GM23338 (cell line): ENCODE results near the gene TOX2. TPM values are rescaled to one million over a fixed set of nuclear protein-coding genes. Genes with fewer than 3 reads are reported as not detected.

Experiments
- ATAC-seq: fragments of 200-7000 bp; cut with Tn5 transposase; 3 replicates; pipeline ENCODE4 v1.9.1; 2020
- DNase-seq: peaks from one replicate; pipeline ENCODE4 v3.0.0-alpha.2; 2015; ENCODE audit warnings: low spot score
- H2AFZ ChIP-seq: fragments of 200-600 bp; sonication (generic); 2 replicates; pipeline ENCODE4 v1.8.0; 2016; ENCODE audit warnings: antibody characterized with exemption, mild to moderate bottlenecking, moderate library complexity
- H3F3A ChIP-seq: fragments of 200-600 bp; sonication (generic); replicated peaks from 2 replicates; pipeline ENCODE4 v1.8.0; 2017; ENCODE audit warnings: antibody characterized with exemption, mixed run types, low read depth
- H3K27ac ChIP-seq: fragments of 200-600 bp; sonication (generic); 2 replicates; pipeline ENCODE4 v1.6.1; 2016; ENCODE audit warnings: low read depth
- H3K27me3 ChIP-seq: fragments of 200-600 bp; sonication (generic); 2 replicates; pipeline ENCODE4 v1.8.0; 2016; ENCODE audit warnings: mild to moderate bottlenecking, mixed run types, moderate library complexity; ENCODE audit not compliant: insufficient read depth
- H3K36me3 ChIP-seq: fragments of 200-600 bp; sonication (generic); 2 replicates; pipeline ENCODE4 v1.8.0; 2016; ENCODE audit warnings: mild to moderate bottlenecking; ENCODE audit not compliant: insufficient read depth
- H3K4me1 ChIP-seq: fragments of 200-600 bp; sonication (generic); 2 replicates; pipeline ENCODE4 v1.8.0; 2016; ENCODE audit warnings: mild to moderate bottlenecking, moderate library complexity; ENCODE audit not compliant: insufficient read depth
- H3K4me2 ChIP-seq: fragments of 200-600 bp; sonication (generic); 2 replicates; pipeline ENCODE4 v1.7.1; 2017; ENCODE audit warnings: mixed run types
- H3K4me3 ChIP-seq: fragments of 200-600 bp; sonication (generic); 2 replicates; pipeline ENCODE4 v1.6.1; 2016; ENCODE audit warnings: mixed run types
- H3K79me2 ChIP-seq: fragments of 200-600 bp; sonication (generic); replicated peaks from 2 replicates; pipeline ENCODE4 v1.8.0; 2017; ENCODE audit warnings: mild to moderate bottlenecking; ENCODE audit not compliant: insufficient read depth
- H3K9me2 ChIP-seq: fragments of 200-600 bp; sonication (generic); 2 replicates; pipeline ENCODE4 v1.8.0; 2017; ENCODE audit not compliant: insufficient read depth
- H4K20me1 ChIP-seq: fragments of 200-600 bp; sonication (generic); replicated peaks from 2 replicates; pipeline ENCODE4 v1.8.0; 2017; ENCODE audit warnings: mild to moderate bottlenecking; ENCODE audit not compliant: insufficient read depth
- H3K27ac Mint-ChIP-seq: 2 replicates; pipeline ENCODE4 v1.8.0; 2020; ENCODE audit warnings: inconsistent platforms, mild to moderate bottlenecking, moderate library complexity, mixed read lengths
- H3K27me3 Mint-ChIP-seq: 3 replicates; pipeline ENCODE4 v1.8.0; 2022; ENCODE audit warnings: low read depth, mild to moderate bottlenecking, moderate library complexity, mixed read lengths, inconsistent platforms; ENCODE audit not compliant: insufficient read depth, poor library complexity
- H3K36me3 Mint-ChIP-seq: 3 replicates; pipeline ENCODE4 v1.8.0; 2021; ENCODE audit warnings: low read depth, mild to moderate bottlenecking, inconsistent platforms, moderate library complexity, mixed read lengths
- H3K4me1 Mint-ChIP-seq: 3 replicates; pipeline ENCODE4 v1.8.0; 2020; ENCODE audit warnings: mild to moderate bottlenecking, inconsistent platforms, mixed read lengths
- H3K4me3 Mint-ChIP-seq: 3 replicates; pipeline ENCODE4 v1.8.0; 2021; ENCODE audit warnings: moderate library complexity, mild to moderate bottlenecking, inconsistent platforms, mixed read lengths
- H3K9me3 Mint-ChIP-seq: 3 replicates; pipeline ENCODE4 v1.8.0; 2020; ENCODE audit warnings: moderate library complexity, mild to moderate bottlenecking, inconsistent platforms, mixed read lengths
- CREB1 ChIP-seq: fragments of 250-450 bp; sonication (Bioruptor Pico); IDR thresholded peaks from 2 replicates; pipeline ENCODE4 v1.5.0; 2020; ENCODE audit warnings: low read depth, mild to moderate bottlenecking, moderate library complexity
- CTCF ChIP-seq, 2 experiments: fragments of 200-600 bp in 1 of 2; sonication (generic) in 1 of 2; conservative IDR thresholded peaks; 2 replicates each; pipeline versions ENCODE4 v1.5.1 to v1.6.1; 2016 to 2017; ENCODE audit warnings: antibody characterized with exemption in 2 of 2, low read depth in 2 of 2, mild to moderate bottlenecking in 2 of 2, moderate library complexity in 1 of 2
- ETS1 ChIP-seq: IDR thresholded peaks from 2 replicates; pipeline ENCODE4 v1.6.1; 2016; ENCODE audit warnings: antibody characterized with exemption
- EZH2 ChIP-seq: fragments of 200-600 bp; sonication (generic); IDR thresholded peaks from one replicate; pipeline ENCODE4 v1.8.0; 2017; ENCODE audit warnings: antibody characterized with exemption, mild to moderate bottlenecking, low read depth; ENCODE audit not compliant: unreplicated experiment
- EZH2phosphoT487 ChIP-seq: fragments of 200-600 bp; sonication (generic); IDR thresholded peaks from one replicate; pipeline ENCODE4 v1.8.1; 2018; ENCODE audit warnings: antibody characterized with exemption; ENCODE audit not compliant: unreplicated experiment
- JUNB ChIP-seq: IDR thresholded peaks from one replicate; pipeline ENCODE4 v1.6.1; 2016; ENCODE audit warnings: antibody characterized with exemption; ENCODE audit not compliant: unreplicated experiment
- NANOG ChIP-seq: IDR thresholded peaks from 2 replicates; pipeline ENCODE4 v1.6.1; 2016; ENCODE audit warnings: antibody characterized with exemption, borderline replicate concordance
- POLR2AphosphoS5 ChIP-seq: IDR thresholded peaks from 2 replicates; pipeline ENCODE4 v1.6.1; 2016; ENCODE audit warnings: antibody characterized with exemption, low read depth
- REST ChIP-seq: IDR thresholded peaks from one replicate; pipeline ENCODE4 v1.6.1; 2018; ENCODE audit warnings: antibody characterized with exemption; ENCODE audit not compliant: unreplicated experiment
- STAT1 ChIP-seq: IDR thresholded peaks from one replicate; pipeline ENCODE4 v1.6.1; 2016; ENCODE audit warnings: antibody characterized with exemption; ENCODE audit not compliant: unreplicated experiment
- ZNF114 ChIP-seq: fragments of 250-450 bp; sonication (Bioruptor Pico); IDR thresholded peaks from 2 replicates; pipeline ENCODE4 v1.5.0; 2020; ENCODE audit warnings: mild to moderate bottlenecking, moderate library complexity
- ZNF331 ChIP-seq: fragments of 250-450 bp; sonication (Bioruptor Pico); IDR thresholded peaks from 2 replicates; pipeline ENCODE4 v1.5.0; 2020; ENCODE audit warnings: low read depth, mild to moderate bottlenecking, moderate library complexity
- ZNF462 ChIP-seq: fragments of 250-450 bp; sonication (Bioruptor Pico); IDR thresholded peaks from 2 replicates; pipeline ENCODE4 v1.5.0; 2020; ENCODE audit warnings: mild to moderate bottlenecking, moderate library complexity
- polyA plus RNA-seq: library from polyadenylated mRNA; unstranded; fragments of >200 nt; fragmentation: Nextera tagmentation; extraction: Ambion mirVana; gene quantifications from 2 replicates; pipeline ENCODE4 v1.2.1, GENCODE V29; 2016
- total RNA-seq: library from RNA; depleted of rRNA; stranded (reverse); fragments of >200 nt; shearing (Covaris generic); gene quantifications from 2 replicates; pipeline ENCODE4 v1.2.3, GENCODE V29; 2014

Gene TOX2
- total and polyA plus RNA-seq, 2 experiments from 2014 or later: 1.4 to 1.5 TPM

- TF ChIP-seq ZNF462 (no peak), CREB1 (no peak), ETS1 (no peak), POLR2AphosphoS5 (no peak), REST (no peak), EZH2phosphoT487 (no peak), EZH2 (no peak), ZNF114 (no peak), NANOG (no peak), ZNF331 (no peak), CTCF (conservative IDR thresholded peaks at IDR 0.05; ENCODE audit: low read depth in 2 of 2) (no peak), JUNB (no peak), STAT1 (no peak)
- Mint-ChIP-seq H3K27ac (no peak overlapping the region), H3K27me3 (peaks cover 2% of the 10 kb centered on the region), H3K4me3 (no peak overlapping the region), H3K4me1 (no peaks in the 10 kb centered on the region), H3K36me3 (no peaks in the 10 kb centered on the region), H3K9me3 (no peaks in the 10 kb centered on the region)
- no peak overlapping the region for H3K4me3 ChIP-seq
- no peaks in the 10 kb centered on the region for H4K20me1 ChIP-seq
- H3F3A ChIP-seq: no peaks in the 10 kb centered on the region
- H3K27me3 ChIP-seq: no peaks in the 10 kb centered on the region
- H2AFZ ChIP-seq: no peak overlapping the region
- no peaks in the 10 kb centered on the region for H3K9me2 ChIP-seq
- ATAC-seq (no peak), DNase-seq (no peak)
- no peaks in the 10 kb centered on the region for H3K79me2 ChIP-seq
- H3K36me3 ChIP-seq: no peaks in the 10 kb centered on the region
- no peak overlapping the region for H3K27ac ChIP-seq
- H3K4me2 ChIP-seq: no peak overlapping the region
- H3K4me1 ChIP-seq: no peaks in the 10 kb centered on the region
These were observed 184.0 kb downstream of the TOX2 start for GRCh38 chr20:44098657-44099056.
